HL-60/S4 (cell line): ENCODE measurements around the gene GLIPR2.
"Not testable (repeated sequence)": the region's sequence is repeated elsewhere in the genome, so short reads cannot be mapped to it uniquely, and the experiment has no call there.

Experiments used
- in situ Hi-C: fragments of 300-500 bp; cut with MboI; formaldehyde crosslinking; loops from 2 replicates; pipeline ENCODE4 v1.14.3; 2022; ENCODE audit warnings: low sequenced_read_pairs

GLIPR2 gene

DNA sequence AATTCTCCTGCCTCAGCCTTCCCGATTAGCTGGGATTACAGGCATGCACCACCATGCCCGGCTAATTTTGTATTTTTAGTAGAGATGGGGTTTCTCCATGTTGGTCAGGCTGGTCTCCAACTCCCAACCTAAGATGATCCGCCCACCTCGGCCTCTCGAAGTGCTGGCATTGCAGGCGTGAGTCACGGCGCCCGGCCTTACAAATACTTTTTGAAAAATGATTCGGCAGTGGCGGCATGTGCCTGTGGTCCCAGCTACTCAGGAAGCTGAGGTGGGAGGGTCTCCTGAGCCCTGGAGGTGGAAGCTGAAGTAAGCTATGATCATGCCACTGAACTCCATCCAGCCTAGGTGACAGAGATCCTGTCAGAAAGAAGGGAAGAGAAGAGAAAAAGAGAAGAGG is 23.6 kb downstream of the GLIPR2 start:
- in situ Hi-C loops: loop anchor here (5.0 kb wide), 1 partner anchor 58 kb away; no protein-coding TSS in a partner anchor

DNA sequence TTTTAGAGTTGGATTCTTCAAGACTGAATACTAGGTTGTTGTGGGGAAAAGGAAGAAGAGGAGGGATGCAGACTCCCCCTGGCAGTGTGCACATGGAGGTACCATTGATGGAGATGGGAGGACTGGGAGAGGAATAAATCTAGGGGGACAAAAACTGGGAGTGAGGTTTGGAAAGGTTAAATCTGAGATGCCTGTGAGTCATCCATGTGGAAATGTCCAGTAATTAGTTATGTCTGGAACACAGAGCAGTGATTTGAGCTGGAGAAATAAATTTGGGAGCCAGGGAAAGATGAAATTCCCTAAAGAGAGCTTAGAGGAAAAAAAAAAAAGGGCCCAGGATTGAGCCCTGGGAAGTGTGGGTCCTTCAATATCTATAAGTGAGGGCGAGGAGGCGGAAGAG is 24.7 kb downstream of the GLIPR2 start:
- in situ Hi-C loops: loop anchor here (5.0 kb wide), 1 partner anchor 59 kb away; no protein-coding TSS in a partner anchor

DNA sequence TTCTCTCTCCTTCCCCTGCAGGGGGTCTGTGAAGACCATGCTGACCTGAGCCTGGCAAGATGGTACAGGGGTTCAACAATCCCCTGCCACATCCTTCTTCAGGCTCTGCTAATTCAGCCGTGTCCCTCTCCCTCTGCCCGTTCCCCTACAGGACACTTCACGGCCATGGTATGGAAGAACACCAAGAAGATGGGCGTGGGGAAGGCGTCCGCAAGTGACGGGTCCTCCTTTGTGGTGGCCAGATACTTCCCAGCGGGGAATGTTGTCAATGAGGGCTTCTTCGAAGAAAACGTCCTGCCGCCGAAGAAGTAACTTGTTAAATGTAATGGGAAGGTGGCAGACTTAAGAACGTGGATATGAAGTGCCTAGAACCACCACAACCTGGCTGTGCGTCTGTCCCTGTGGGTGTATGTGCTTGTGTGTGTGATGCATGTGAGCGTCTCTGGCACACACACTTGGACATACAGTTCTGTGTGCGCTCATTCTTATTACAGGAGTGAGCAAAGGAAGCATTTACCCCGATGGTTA is 25.7 kb downstream of the GLIPR2 start:
- in situ Hi-C loops: loop anchor here (5.0 kb wide), 1 partner anchor 60 kb away; no protein-coding TSS in a partner anchor

DNA sequence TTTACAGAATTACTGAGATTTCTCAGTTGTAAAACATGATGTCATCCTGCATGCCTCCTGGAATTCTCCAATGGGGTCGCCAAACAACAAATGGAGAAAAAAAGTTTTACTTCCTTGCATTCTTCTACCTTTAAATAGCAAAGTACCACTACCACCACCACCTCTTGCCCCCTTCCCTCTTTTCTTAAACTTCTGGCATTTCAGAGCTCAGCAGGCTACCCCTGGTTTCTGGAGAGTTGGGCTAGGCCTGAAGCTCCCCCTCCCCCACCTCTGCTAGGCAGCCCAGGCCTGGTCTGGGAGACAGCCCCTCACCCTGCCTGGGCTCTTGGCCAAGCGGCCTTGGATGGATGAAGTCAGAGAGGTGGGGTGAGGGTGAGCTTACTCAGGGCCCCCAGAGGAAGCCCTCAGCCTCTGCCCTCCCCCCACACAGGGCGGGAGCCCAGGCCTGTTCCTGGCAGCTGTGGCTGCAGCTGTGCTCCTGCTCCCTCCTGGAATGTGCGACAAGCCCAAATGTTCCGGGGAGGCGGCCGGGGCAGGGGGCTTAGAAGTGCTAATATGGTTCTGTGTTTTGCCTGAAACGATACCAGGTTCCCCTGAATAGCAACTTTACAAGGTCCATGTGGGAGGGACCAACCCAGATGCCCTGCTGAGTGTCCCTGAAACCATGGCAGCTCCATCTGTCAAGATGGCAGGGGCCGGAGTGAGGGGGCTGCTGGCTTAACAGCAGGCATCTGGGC is 26.7 kb downstream of the GLIPR2 start:
- in situ Hi-C loops: loop anchor here (5.0 kb wide), 1 partner anchor 61 kb away; no protein-coding TSS in a partner anchor

DNA sequence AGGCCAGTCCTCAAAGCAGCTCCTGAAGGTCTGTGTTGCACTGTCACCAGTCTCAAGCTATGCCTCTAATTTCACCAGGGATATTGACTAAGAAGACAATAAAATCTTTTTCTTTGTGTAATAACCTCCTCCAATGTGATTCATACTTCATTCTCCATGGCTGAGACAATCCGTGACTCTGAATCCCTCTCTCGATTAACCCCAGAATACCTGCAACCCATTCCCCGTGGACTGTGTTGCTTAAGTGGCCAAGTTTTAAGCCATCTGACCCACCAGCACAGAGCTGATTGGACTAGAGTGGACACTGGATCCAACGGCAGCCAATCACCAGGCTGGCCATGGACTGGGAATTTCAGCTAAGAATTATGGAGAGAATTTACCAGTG is 27.2 kb downstream of the GLIPR2 start:
- in situ Hi-C loops: loop anchor here (5.0 kb wide), 1 partner anchor 61 kb away; no protein-coding TSS in a partner anchor

DNA sequence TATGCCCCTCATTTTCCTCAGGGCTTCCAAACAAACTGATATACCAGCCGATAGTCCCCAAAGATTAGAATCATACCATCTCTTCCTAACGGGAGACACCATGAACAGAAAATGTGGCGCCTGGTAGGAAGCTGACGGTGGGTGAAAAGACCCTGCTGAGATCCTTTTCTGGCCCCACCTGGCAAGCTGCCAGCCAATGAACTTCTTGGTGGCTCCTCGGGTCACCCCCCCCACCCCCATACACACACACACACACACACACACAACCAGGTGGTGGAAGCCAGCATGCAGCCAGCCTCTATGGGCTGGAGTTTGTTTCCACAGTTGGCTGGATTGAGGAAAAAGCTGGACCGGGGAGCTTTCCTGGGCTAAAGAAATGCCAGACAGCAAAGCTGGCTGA is 27.8 kb downstream of the GLIPR2 start:
- in situ Hi-C loops: loop anchor here (5.0 kb wide), 1 partner anchor 62 kb away; no protein-coding TSS in a partner anchor

DNA sequence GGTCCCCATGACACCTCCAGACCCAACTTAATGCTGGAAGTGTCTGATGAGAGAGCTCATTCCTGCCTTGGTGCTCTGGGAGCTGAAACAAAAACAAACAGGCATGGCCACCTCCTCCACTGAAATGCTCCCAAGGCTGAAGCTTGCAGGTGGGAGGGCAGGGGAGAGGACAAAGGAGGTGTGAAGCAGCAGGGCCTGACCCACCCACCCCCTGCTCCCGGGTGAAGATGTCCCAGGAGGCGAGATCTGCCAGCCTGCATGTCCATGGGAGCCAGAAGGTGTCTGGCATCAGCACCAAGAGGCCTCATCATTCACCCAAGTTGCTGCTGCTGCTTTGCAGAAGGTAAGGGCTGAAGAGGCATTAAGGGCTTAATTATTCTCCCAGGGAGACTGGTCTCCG is 28.5 kb downstream of the GLIPR2 start:
- in situ Hi-C loops: loop anchor here (5.0 kb wide), 1 partner anchor 63 kb away; no protein-coding TSS in a partner anchor

DNA sequence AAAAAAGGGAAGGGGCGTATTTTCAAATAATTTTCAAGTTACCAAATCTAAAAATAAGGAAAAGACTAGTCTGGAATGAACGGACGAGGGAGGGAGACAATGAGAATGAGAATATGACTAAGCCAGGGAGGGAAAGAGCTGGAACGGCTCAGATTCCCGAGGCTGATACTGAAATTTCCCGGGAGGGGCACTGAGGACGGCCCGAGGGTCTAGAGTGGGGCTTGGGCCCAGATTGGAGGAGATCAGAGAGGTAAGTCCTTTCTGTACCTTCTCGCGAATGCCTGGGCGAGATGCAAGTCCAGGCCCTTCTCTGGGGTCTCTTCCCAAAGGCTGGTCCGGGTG is 29.3 kb downstream of the GLIPR2 start:
- in situ Hi-C loops: no loop called here

DNA sequence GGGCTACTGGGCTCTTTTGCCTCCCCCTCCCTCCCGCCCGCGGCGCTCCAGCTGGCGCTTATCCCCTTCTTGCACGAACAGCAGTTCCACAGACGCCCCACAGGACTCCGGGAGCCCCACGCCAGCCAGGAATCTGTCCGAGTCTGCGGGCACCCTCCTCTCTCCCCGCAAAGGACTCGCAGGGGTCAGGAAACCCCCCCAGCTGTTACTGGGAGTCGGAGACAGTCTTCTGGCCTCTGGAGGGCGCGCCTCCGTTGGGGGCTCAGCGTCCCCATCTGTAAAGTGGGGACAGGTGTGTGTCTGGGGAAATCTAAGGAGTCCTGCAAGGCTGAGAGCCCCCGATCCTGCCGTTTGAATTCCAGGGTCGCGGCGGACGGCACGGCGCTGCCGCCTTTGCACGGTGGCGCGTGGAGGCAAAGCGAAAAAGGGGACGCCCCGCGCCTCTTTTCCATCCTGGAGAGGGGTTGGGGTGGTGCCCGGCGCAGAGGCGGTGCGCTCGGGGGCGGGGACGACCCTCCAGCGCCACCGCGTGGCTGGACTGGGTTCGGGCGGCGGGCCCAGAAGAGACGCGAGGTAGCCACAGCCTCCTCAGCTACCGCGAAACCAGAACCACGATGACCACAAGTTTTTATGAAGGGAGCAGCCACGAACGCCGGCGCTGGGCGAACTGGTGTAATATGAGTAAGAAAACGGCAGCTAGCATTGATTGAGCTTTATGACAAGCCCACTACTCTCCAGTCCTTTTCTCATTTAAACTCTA is 29.8 kb downstream of the GLIPR2 start:
- in situ Hi-C loops: no loop called here

DNA sequence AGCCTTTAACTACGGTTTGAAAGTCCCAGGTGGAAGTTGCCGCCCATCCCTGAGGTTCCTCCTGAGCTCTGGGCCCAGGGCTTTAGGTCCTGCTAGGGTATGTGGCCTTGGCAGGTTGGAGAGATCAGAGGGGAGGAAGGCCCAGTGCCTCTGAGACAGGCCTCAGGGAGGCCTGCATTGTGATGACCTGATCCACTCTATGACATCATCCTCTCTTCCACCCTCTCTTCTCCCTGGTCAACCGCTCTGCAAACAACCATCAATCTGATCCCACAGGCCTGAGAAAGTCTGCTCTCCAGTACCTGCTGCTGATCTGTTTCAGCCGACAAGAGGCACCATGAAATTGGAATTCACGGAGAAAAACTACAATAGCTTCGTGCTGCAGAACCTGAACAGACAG is 32.6 kb downstream of the GLIPR2 start, which contains the start of gene CCIN:
TSS of gene CCIN (plus strand) at position 223 of the 400 bp plus-strand sequence. CDS start at position 338, 115 bp downstream.
- in situ Hi-C loops: no loop called here

DNA sequence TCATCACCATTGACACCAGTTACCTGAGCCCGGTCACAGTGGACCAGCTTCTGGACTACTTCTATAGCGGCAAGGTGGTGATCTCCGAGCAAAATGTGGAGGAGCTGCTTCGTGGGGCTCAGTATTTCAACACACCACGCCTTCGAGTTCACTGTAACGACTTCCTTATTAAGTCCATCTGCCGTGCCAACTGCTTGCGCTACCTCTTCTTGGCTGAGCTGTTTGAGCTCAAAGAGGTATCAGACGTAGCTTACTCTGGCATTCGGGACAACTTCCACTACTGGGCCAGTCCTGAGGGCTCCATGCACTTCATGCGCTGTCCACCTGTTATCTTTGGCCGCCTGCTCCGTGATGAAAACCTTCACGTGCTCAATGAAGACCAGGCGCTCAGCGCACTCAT is 33.2 kb downstream of the GLIPR2 start:
- in situ Hi-C loops: no loop called here

DNA sequence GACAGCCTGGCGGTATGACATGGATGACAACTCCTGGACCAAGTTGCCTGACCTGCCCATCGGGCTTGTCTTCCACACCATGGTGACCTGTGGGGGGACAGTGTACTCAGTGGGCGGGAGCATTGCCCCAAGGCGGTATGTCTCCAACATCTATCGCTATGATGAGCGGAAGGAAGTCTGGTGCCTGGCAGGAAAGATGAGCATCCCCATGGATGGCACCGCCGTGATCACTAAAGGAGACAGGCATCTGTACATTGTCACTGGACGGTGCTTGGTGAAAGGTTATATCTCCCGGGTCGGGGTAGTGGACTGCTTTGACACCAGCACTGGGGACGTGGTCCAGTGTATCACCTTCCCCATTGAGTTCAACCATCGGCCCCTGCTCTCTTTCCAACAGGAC is 34.0 kb downstream of the GLIPR2 start:
- in situ Hi-C loops: no loop called here

DNA sequence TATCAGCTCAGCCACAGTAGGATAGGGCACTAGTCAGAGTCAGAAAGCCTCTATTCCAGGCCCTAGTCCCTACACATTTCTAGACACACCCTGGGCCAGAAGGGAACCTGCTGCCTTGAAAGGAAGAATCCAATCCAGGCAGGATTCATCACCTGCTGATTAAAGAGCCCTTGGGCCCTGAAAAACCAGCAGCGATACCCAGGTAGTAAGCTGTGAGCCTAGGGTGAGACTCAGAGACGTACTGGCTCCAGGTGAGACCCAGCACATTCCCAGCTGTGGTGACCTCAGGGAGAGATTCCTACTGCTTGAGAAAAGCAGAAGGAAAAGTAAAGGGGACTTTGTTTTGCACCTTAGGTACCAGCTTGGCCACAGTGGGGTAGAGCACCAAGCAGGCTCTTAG is 37.3 kb downstream of the GLIPR2 start:
- in situ Hi-C loops: no loop called here

DNA sequence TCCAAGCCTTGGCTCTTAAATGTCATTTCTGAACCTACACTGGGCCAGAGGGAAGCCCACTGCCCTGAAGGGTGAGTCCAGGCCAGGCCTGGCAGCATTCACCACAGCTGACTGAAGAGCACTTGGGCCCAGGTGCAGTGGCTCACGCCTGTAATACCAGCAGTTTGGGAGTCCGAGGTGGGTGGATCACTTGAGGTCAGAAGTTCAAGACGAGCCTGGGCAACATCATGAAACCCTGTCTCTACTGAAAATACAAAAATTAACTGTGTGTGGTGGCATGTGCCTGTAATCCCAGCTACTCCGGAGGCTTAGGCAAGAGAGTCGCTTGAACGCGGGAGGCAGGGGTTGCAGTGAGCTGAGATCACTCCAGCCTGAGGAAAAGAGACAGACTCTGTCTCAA is 37.7 kb downstream of the GLIPR2 start:
- in situ Hi-C loops: no loop called here

DNA sequence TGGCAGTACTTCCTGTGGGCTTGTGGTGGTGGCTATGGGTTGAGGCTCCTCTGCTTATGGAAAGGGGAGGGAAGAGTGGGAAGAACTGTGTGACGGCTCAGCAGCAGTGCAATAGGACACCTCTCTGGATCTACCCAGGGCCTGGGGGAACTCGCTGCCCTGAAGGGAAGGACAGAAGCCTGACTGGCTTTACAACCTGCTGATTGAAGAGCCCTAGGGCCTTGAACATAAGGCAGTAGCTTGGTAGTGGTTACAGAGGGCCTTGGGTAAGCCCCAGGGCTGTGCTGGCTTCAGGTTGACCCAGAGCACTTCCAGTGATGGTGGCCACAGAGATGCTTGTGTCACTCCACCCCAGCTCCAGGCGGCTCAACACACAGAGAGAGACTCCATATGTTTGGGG is 38.2 kb downstream of the GLIPR2 start:
- in situ Hi-C loops: no loop called here

DNA sequence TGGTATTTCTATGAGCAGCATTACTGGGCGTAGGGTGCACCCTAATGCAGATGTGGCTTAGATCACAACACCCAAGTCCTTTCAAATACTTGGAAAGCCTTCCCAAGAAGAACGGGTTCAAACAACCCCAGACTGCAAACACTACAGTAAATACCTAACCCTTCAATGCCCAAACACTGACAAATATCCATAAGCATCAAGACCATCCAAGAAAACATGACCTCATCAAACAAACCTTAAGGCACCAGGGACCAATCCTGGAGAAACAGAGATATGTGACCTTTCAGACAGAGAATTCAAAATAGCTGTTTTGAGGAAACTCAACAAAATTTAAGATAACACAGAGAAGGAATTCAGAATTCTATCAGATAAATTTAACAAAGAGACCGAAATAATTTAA is 38.7 kb downstream of the GLIPR2 start:
- in situ Hi-C loops: not testable (repeated sequence)

DNA sequence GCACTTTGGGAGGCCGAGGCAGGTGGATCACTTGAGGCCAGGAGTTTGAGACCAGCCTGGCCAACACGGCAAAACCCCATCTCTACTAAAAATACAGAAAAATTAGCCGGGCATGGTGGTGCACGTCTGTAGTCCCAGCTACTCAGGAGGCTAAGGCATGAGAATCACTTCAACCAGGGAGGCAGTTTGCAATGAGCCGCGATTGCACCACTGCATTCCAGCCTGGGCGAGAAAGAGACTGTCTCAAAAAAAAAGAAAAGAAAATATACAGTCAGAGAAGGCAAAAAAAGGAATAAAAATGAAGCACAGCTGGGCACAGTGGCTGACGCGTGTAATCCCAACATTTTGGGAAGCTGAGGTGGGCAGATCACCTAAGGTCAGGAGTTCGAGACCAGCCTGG is 40.0 kb downstream of the GLIPR2 start:
- in situ Hi-C loops: not testable (repeated sequence)

DNA sequence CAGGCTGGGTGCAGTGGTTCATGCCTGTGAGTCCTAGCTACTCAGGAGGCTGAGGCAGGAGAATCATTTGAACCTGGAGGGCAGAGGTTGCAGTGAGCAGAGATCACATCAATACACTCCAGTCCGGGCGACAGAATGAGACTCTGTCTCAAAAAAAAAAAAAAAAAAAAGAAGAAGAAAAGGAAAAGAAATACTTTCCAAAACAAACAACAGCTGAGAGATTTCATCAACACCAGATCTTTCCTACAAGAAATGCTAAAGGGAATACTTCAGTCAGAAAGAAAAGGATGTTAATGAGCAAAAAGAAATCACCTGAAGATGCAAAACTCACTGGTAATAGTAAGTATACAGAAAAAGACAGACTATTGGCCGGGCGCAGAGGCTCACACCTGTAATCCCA is 41.0 kb downstream of the GLIPR2 start:
- in situ Hi-C loops: no loop called here

DNA sequence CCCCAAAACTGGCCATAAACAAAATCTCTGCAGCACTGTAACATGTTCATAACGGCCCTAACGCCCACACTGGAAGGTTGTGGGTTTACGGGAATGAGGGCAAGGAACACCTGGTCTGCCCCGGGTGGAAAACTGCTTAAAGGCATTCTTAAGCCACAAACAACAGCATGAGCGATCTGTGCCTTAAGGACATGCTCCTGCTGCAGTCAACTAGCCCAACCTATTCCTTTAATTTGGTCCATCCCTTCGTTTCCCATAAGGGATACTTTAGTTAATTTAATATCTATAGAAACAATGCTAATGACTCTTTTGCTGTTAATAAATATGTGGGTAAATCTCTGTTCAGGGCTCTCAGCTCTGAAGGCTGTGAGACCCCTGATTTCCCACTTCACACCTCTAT is 43.7 kb downstream of the GLIPR2 start:
- in situ Hi-C loops: not testable (repeated sequence)

DNA sequence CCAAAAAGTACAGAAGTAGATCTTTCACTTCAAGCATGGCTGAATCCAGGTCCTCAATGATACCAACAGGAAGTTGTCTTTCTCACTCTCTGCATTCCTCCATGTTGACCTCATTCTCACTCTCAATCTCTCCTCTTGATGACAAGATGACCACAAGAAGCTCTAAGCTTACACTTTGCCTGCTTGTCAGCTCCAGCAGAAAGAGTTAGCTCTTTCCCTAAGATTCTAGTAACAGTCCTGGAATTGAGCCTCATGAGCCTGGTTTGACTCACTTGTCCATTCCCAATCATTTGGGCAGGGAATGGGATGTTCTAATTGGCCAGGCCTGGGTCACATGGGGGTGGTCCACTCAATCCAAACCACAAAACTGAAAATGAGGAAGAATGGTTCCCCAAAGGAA is 50.9 kb downstream of the GLIPR2 start:
- in situ Hi-C loops: no loop called here

DNA sequence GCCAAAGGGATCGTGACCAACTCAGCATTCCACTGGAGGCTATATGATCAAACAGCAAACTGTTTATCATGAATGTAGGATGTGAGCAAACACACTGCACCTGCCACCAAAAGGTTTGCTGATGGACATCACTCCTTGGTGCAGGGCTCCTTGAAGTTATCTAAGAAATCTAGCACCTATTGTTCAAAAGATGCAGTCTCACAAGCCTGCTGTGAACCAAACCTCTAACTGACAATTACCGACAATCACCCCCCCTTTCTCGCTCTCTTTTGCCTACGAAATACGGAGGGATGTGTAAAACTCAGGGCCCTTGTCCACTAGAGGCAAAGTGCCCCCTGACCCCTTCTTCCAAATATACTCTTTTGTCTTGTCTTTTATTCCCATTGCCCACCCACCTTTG is 51.7 kb downstream of the GLIPR2 start:
- in situ Hi-C loops: no loop called here

DNA sequence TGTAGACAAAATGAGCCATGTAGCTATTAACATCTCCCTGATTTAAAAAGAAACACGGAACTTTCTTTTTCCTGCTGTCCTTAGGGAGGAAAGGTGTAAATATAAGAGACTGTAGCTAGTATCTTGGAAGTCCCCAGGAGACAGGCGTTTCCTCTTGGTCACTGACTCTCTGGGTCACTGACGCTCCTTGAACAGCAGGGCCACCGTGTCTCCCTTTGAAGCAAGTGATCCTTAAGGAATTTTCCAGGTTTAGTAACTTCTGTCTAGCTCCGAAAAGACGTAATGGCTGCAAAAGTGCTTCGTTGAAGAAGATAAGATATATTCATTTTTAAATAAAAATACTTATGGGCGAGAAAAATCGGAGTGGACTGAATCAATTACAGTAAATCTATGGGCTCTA is 53.4 kb downstream of the GLIPR2 start:
- in situ Hi-C loops: no loop called here
